HCT116 (cell line): ENCODE data around the gene NMNAT3. TPM values are rescaled to one million over a fixed set of nuclear protein-coding genes. Genes with fewer than 3 reads are reported as not detected.

ENCODE experiments used
- ATAC-seq: fragments of 200-7000 bp; cut with Tn5 transposase; 2 replicates; pipeline ENCODE4 v1.9.1; 2020; ENCODE audit warnings: mild to moderate bottlenecking, moderate library complexity
- BruUV-seq: library from RNA; stranded (reverse); fragments of 400-500 nt; replicated peaks from 2 replicates; lab custom pipeline; 2021; lab: Mats Ljungman, UMichigan
- CTCF ChIA-PET: fragments of 300-600 bp; sonication (Branson Sonifier 250); formaldehyde crosslinking; loops from one replicate; lab custom pipeline; 2021; ENCODE audit warnings: antibody characterized with exemption; lab: Charles Lee
- POLR2A ChIA-PET: fragments of 300-600, 350-600 bp; sonication (Branson Sonifier 250); formaldehyde crosslinking; loops from one replicate; lab custom pipeline; 2021; ENCODE audit warnings: antibody characterized with exemption; lab: Charles Lee
- RAD21 ChIA-PET, 2 experiments: fragments of 300-600 bp; sonication (Branson Sonifier 250); formaldehyde crosslinking; loops; one replicate each; lab custom pipeline; 2023; ENCODE audit warnings: low total read pairs in 2 of 2; ENCODE audit not compliant: uncharacterized antibody in 2 of 2, unreplicated experiment in 2 of 2, low non-redundant PET in 1 of 2; lab: Charles Lee
- DNase-seq: peaks from one replicate; pipeline ENCODE4 v3.0.0-alpha.2; 2010; ENCODE audit warnings: low read depth, low spot score
- H2AFZ ChIP-seq: fragments of 200-600 bp; shearing (Covaris generic), sonication (generic); 2 replicates; pipeline ENCODE4 v1.6.1; 2017; ENCODE audit warnings: low read depth, mixed run types, mixed read lengths, antibody characterized with exemption, low read length; ENCODE audit not compliant: poor library complexity, severe bottlenecking
- H3K27ac ChIP-seq: 2 replicates; pipeline ENCODE4 v1.5.1; 2012; ENCODE audit warnings: low read depth, low read length
- H3K27me3 ChIP-seq: fragments of 200-600 bp; sonication (generic); 2 replicates; pipeline ENCODE4 v1.6.1; 2016; ENCODE audit warnings: mixed run types, low read length, mixed read lengths; ENCODE audit not compliant: insufficient read depth
- H3K36me3 ChIP-seq, 2 experiments: fragments of 200-500 bp in 1 of 2; fragments of 200-600 bp in 1 of 2; sonication (Bioruptor generic) in 1 of 2; sonication (generic) in 1 of 2; 2 replicates each; pipeline versions ENCODE4 v1.5.1 to v1.6.1; 2014 to 2016; ENCODE audit warnings: low read length in 2 of 2, inconsistent platforms in 1 of 2, mixed read lengths in 1 of 2, mixed run types in 1 of 2; ENCODE audit not compliant: insufficient read depth in 2 of 2, control insufficient read depth in 1 of 2
- H3K4me1 ChIP-seq, 2 experiments: fragments of 200-600 bp in 1 of 2; sonication (generic) in 1 of 2; 2 replicates each; pipeline versions ENCODE4 v1.5.1 to v1.6.1; 2012 to 2017; ENCODE audit warnings: low read length in 2 of 2, inconsistent platforms in 1 of 2, mild to moderate bottlenecking in 1 of 2, mixed read lengths in 1 of 2, mixed run types in 1 of 2, moderate library complexity in 1 of 2; ENCODE audit not compliant: insufficient read depth in 2 of 2, control insufficient read depth in 1 of 2
- H3K4me2 ChIP-seq: fragments of 200-600 bp; sonication (generic); 2 replicates; pipeline ENCODE4 v1.6.1; 2017; ENCODE audit warnings: mixed run types, low read length, mixed read lengths
- H3K4me3 ChIP-seq, 2 experiments: fragments of 200-600 bp in 1 of 2; sonication (generic) in 1 of 2; replicated peaks in 1 of 2; 2 replicates each; pipeline ENCODE4 v1.5.1; 2011 to 2016; ENCODE audit warnings: low read length in 2 of 2, control low read depth in 1 of 2, low read depth in 1 of 2, mild to moderate bottlenecking in 1 of 2, mixed read lengths in 1 of 2, mixed run types in 1 of 2
- H3K79me2 ChIP-seq: fragments of 200-600 bp; sonication (generic); 2 replicates; pipeline ENCODE4 v1.6.1; 2017; ENCODE audit warnings: mild to moderate bottlenecking, mixed run types, low read length, moderate library complexity, mixed read lengths; ENCODE audit not compliant: insufficient read depth
- H3K9ac ChIP-seq: fragments of 200-600 bp; sonication (generic); 2 replicates; pipeline ENCODE4 v1.6.1; 2016; ENCODE audit warnings: low read length, mixed read lengths
- H3K9me2 ChIP-seq: fragments of 200-600 bp; sonication (generic), shearing (Covaris generic); 2 replicates; pipeline ENCODE4 v1.6.1; 2017; ENCODE audit warnings: mixed run types, mild to moderate bottlenecking, moderate library complexity; ENCODE audit not compliant: insufficient read depth
- H3K9me3 ChIP-seq, 2 experiments: fragments of 200-500 bp in 1 of 2; fragments of 200-600 bp in 1 of 2; sonication (Bioruptor generic) in 1 of 2; sonication (generic) in 1 of 2; 2 replicates each; pipeline ENCODE4 v1.6.1; 2014 to 2017; ENCODE audit warnings: low read length in 2 of 2, mixed read lengths in 2 of 2, inconsistent platforms in 1 of 2, low read depth in 1 of 2, mild to moderate bottlenecking in 1 of 2, mixed run types in 1 of 2, moderate library complexity in 1 of 2; ENCODE audit not compliant: control insufficient read depth in 1 of 2, insufficient read depth in 1 of 2
- H4K20me1 ChIP-seq: fragments of 200-600 bp; sonication (generic), shearing (Covaris generic); 2 replicates; pipeline ENCODE4 v1.6.1; 2017; ENCODE audit warnings: mixed run types, mild to moderate bottlenecking, moderate library complexity; ENCODE audit not compliant: insufficient read depth
- CBX3 ChIP-seq: IDR thresholded peaks from 2 replicates; pipeline ENCODE4 v1.6.1; 2012; ENCODE audit warnings: low read depth
- CEBPB ChIP-seq: IDR thresholded peaks from 2 replicates; pipeline ENCODE4 v1.6.1; 2012; ENCODE audit warnings: low read depth
- ELF1 ChIP-seq: IDR thresholded peaks from 2 replicates; pipeline ENCODE4 v1.6.1; 2012; ENCODE audit warnings: low read depth, borderline replicate concordance
- EZH2 ChIP-seq: fragments of 200-600 bp; sonication (generic); IDR thresholded peaks from 2 replicates; pipeline ENCODE4 v1.6.1; 2017; ENCODE audit warnings: antibody characterized with exemption, mixed run types
- FOSL1 ChIP-seq: IDR thresholded peaks from 2 replicates; pipeline ENCODE4 v1.6.1; 2012; ENCODE audit warnings: low read depth
- JUND ChIP-seq: IDR thresholded peaks from 2 replicates; pipeline ENCODE4 v1.6.1; 2012
- POLR2A ChIP-seq: IDR thresholded peaks from 2 replicates; pipeline ENCODE4 v1.7.0; 2011; ENCODE audit warnings: borderline replicate concordance; ENCODE audit not compliant: insufficient read depth, insufficient read length; ENCODE audit errors: extremely low read depth
- POLR2AphosphoS5 ChIP-seq: IDR thresholded peaks from 2 replicates; pipeline ENCODE4 v1.6.1; 2011; ENCODE audit warnings: mild to moderate bottlenecking, low read depth, low read length, moderate library complexity
- SIN3A ChIP-seq: IDR thresholded peaks from 2 replicates; pipeline ENCODE4 v1.6.1; 2012; ENCODE audit warnings: low read depth
- SRF ChIP-seq: IDR thresholded peaks from 2 replicates; pipeline ENCODE4 v1.6.1; 2012; ENCODE audit warnings: low read depth
- YY1 ChIP-seq: IDR thresholded peaks from 2 replicates; pipeline ENCODE4 v1.6.1; 2011; ENCODE audit warnings: low read length, low read depth, moderate library complexity, mild to moderate bottlenecking; ENCODE audit not compliant: insufficient replicate concordance; ENCODE audit errors: extremely low read depth
- ZNF274 ChIP-seq: fragments of 200-500 bp; sonication (Bioruptor generic); IDR thresholded peaks from 2 replicates; pipeline ENCODE4 v1.6.1; 2014; ENCODE audit warnings: mild to moderate bottlenecking, low read depth, low read length, inconsistent platforms
- intact Hi-C: fragments of 100-400 bp; cut with micrococcal nuclease; formaldehyde crosslinking; loops from 2 replicates; pipeline ENCODE4 v1.10.0; 2022
- total RNA-seq: library from RNA; stranded (reverse); gene quantifications from one replicate; pipeline ENCODE4 v1.2.1, GENCODE V29; 2021; ENCODE audit not compliant: unreplicated experiment
- TF ChIP-seq, protein P1 (sequence below), 3 experiments: fragments of 200-600 bp in 1 of 3; sonication (generic) in 1 of 3; IDR thresholded peaks in 2 of 3; conservative IDR thresholded peaks in 1 of 3; 2 replicates each; pipeline ENCODE4 v1.5.1; 2012 to 2017; ENCODE audit warnings: low read depth in 2 of 3, low read length in 2 of 3, antibody characterized with exemption in 1 of 3, borderline replicate concordance in 1 of 3, control low read depth in 1 of 3, mild to moderate bottlenecking in 1 of 3, mixed read lengths in 1 of 3, mixed run types in 1 of 3, moderate library complexity in 1 of 3; ENCODE audit not compliant: insufficient read depth in 1 of 3
- TF ChIP-seq, protein P2 (sequence below): IDR thresholded peaks from 2 replicates; pipeline ENCODE4 v1.6.1; 2011; ENCODE audit warnings: mild to moderate bottlenecking, low read length, moderate library complexity; ENCODE audit not compliant: insufficient replicate concordance; ENCODE audit errors: extremely low read depth

Gene NMNAT3
- total RNA-seq, 1 experiment from 2014 or later, result 5.7 TPM

DNA sequence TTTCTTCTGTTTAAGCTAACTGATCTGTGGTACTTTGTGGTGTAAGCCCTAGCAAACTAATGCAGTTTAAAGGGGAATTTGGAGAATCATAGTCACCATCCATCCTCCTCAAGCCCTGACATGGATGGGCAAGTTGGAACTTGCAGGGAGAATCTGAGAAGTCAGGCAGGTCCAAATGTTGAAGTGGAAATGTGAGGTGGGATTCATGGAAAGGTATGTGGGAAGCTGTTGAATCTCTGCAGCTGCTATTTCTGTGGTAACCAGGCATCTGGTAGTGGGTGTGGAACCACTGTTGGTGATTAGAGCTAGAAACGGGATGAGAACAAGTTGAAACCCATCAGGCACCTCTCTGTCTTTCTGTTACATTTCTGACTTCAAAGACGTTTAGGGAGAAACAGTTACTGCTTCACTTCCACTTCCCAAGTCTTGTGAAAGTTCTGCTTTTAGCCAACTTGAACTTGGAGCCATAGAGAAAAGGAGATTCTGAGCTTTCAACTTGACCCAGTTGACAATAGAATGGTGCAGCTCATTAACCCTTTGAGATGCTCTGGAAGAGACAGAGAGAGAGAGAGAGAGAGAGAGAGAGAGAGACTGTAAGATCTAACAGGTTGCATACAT is 38.1 kb upstream of the NMNAT3 start:
- POLR2A ChIA-PET, result no interaction called here
- Histone ChIP-seq H3K4me3 (no peak overlapping the region), H3K4me2 (no peak overlapping the region), H3K9me2 (no peaks in the 10 kb centered on the region), H3K27ac (no peak overlapping the region), H3K9ac (no peak overlapping the region), H3K79me2 (no peaks in the 10 kb centered on the region), H3K9me3 (no peaks in the 10 kb centered on the region), H3K27me3 (peaks cover 57% of the 10 kb centered on the region), H2AFZ (no peak overlapping the region), H3K4me1 (no peaks in the 10 kb centered on the region), H3K36me3 (no peaks in the 10 kb centered on the region), H4K20me1 (no peaks in the 10 kb centered on the region)
- ATAC-seq, result no peak
- no TSS peak for BruUV-seq
- CTCF ChIA-PET, result no interaction called here
- no peak for DNase-seq
- RAD21 ChIA-PET, result no interaction called here
- TF ChIP-seq EZH2 (no peak), SRF (no peak), ZNF274 (no peak), FOSL1 (no peak), SIN3A (no peak), POLR2A (no peak), CEBPB (no peak), JUND (no peak), ELF1 (no peak), POLR2AphosphoS5 (no peak), YY1 (no peak), CBX3 (no peak)
- TF ChIP-seq, protein P1, sequence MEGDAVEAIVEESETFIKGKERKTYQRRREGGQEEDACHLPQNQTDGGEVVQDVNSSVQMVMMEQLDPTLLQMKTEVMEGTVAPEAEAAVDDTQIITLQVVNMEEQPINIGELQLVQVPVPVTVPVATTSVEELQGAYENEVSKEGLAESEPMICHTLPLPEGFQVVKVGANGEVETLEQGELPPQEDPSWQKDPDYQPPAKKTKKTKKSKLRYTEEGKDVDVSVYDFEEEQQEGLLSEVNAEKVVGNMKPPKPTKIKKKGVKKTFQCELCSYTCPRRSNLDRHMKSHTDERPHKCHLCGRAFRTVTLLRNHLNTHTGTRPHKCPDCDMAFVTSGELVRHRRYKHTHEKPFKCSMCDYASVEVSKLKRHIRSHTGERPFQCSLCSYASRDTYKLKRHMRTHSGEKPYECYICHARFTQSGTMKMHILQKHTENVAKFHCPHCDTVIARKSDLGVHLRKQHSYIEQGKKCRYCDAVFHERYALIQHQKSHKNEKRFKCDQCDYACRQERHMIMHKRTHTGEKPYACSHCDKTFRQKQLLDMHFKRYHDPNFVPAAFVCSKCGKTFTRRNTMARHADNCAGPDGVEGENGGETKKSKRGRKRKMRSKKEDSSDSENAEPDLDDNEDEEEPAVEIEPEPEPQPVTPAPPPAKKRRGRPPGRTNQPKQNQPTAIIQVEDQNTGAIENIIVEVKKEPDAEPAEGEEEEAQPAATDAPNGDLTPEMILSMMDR (IDR thresholded peaks at IDR 0.05 in 2 of 3, conservative IDR thresholded peaks at IDR 0.05 in 1 of 3; ENCODE audit: borderline replicate concordance in 1 of 3, insufficient read depth in 1 of 3, low read depth in 2 of 3, low read length in 2 of 3), result no peak
- TF ChIP-seq, protein P2, sequence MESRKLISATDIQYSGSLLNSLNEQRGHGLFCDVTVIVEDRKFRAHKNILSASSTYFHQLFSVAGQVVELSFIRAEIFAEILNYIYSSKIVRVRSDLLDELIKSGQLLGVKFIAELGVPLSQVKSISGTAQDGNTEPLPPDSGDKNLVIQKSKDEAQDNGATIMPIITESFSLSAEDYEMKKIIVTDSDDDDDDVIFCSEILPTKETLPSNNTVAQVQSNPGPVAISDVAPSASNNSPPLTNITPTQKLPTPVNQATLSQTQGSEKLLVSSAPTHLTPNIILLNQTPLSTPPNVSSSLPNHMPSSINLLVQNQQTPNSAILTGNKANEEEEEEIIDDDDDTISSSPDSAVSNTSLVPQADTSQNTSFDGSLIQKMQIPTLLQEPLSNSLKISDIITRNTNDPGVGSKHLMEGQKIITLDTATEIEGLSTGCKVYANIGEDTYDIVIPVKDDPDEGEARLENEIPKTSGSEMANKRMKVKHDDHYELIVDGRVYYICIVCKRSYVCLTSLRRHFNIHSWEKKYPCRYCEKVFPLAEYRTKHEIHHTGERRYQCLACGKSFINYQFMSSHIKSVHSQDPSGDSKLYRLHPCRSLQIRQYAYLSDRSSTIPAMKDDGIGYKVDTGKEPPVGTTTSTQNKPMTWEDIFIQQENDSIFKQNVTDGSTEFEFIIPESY, result no peak
- intact Hi-C loops, result loop anchor here (10.0 kb wide), 1 partner anchor 319 kb away; no protein-coding TSS in a partner anchor
